Measurements from ENCODE around the gene RBM4B.

The RBM4B gene

GRCh38 chr11:66638177-66639065 lies 39.3 kb downstream of the RBM4B start, which contains the start of gene RBM4:
RBM4 (plus strand) TSS chr11:66638703; CDS start chr11:66639712, 1,009 bp downstream.
- no peak for TF ChIP-seq CTCF (IDR thresholded peaks at IDR 0.05; ENCODE audit: extremely low read depth, missing control alignments)
- DNase-seq (ENCODE audit: low spot score) = peak; percentile 95

- no peak for DNase-seq (ENCODE audit: low spot score)
- no peak for TF ChIP-seq CTCF (IDR thresholded peaks at IDR 0.05; ENCODE audit: extremely low read depth, missing control alignments)
Observed at GRCh38 chr11:66637557-66638176, 40.0 kb downstream of the RBM4B start.

GRCh38 chr11:66636411-66636810 lies 41.3 kb downstream of the RBM4B start:
- no peak for DNase-seq (ENCODE audit: low spot score)
- TF ChIP-seq CTCF (IDR thresholded peaks at IDR 0.05; ENCODE audit: extremely low read depth, missing control alignments) = no peak

- no peak for DNase-seq (ENCODE audit: low spot score)
- no peak for TF ChIP-seq CTCF (IDR thresholded peaks at IDR 0.05; ENCODE audit: extremely low read depth, missing control alignments)
Observed at GRCh38 chr11:66632952-66633351, 44.7 kb downstream of the RBM4B start.

- DNase-seq (ENCODE audit: low spot score) = no peak
- TF ChIP-seq CTCF (IDR thresholded peaks at IDR 0.05; ENCODE audit: extremely low read depth, missing control alignments) = no peak
Observed at GRCh38 chr11:66631883-66632282, 45.8 kb downstream of the RBM4B start.

GRCh38 chr11:66629356-66629755 lies 48.3 kb downstream of the RBM4B start:
- no peak for DNase-seq (ENCODE audit: low spot score)
- no peak for TF ChIP-seq CTCF (IDR thresholded peaks at IDR 0.05; ENCODE audit: extremely low read depth, missing control alignments)

GRCh38 chr11:66628061-66628603 lies 49.6 kb downstream of the RBM4B start:
- no peak for DNase-seq (ENCODE audit: low spot score)
- TF ChIP-seq CTCF (IDR thresholded peaks at IDR 0.05; ENCODE audit: extremely low read depth, missing control alignments) = no peak
